Thyroid gland (tissue), 4 donors: ENCODE measurements around the gene TMEM185A. TPM values are rescaled to one million over a fixed set of nuclear protein-coding genes. Genes with fewer than 3 reads are reported as not detected.
"Not testable (repeated sequence)": the region's sequence is repeated elsewhere in the genome, so short reads cannot be mapped to it uniquely, and the experiment has no call there.

Source experiments
- DNase-seq, 2 donors: peaks; one replicate each; pipeline ENCODE4 v3.0.0-alpha.2; 2019
- H3K27ac ChIP-seq, 3 donors: fragments of 200-600 bp; sonication (generic); 1 replicate in 2 of 3; 2 replicates in 1 of 3; pipeline ENCODE4 v1.5.1; 2016 to 2019; ENCODE audit warnings: mild to moderate bottlenecking in 1 of 3, moderate library complexity in 1 of 3
- H3K27me3 ChIP-seq: fragments of 200-600 bp; sonication (generic); one replicate; pipeline ENCODE4 v1.5.1; 2019
- H3K36me3 ChIP-seq, 2 donors: fragments of 200-600 bp; sonication (generic); one replicate each; pipeline ENCODE4 v1.5.1; 2016 to 2019
- H3K4me1 ChIP-seq, 2 donors: fragments of 200-600 bp; sonication (generic); one replicate each; pipeline ENCODE4 v1.5.1; 2017 to 2019
- H3K4me3 ChIP-seq, 3 donors: fragments of 200-600 bp; sonication (generic); replicated peaks in 1 of 3; 1 replicate in 2 of 3; 2 replicates in 1 of 3; pipeline ENCODE4 v1.5.1; 2016; ENCODE audit warnings: mild to moderate bottlenecking in 1 of 3
- H3K9me3 ChIP-seq: fragments of 200-600 bp; sonication (generic); one replicate; pipeline ENCODE4 v1.5.1; 2017
- CTCF ChIP-seq, 6 experiments: fragments of 200-600 bp in 3 of 6; fragments of 450-650 bp in 3 of 6; sonication (generic) in 3 of 6; IDR thresholded peaks; one replicate each; pipeline ENCODE4 v1.5.1; 2016 to 2019; ENCODE audit warnings: antibody characterized with exemption in 6 of 6, mild to moderate bottlenecking in 2 of 6, inconsistent platforms in 1 of 6, moderate library complexity in 1 of 6
- POLR2A ChIP-seq, 2 donors: fragments of 450-650 bp; IDR thresholded peaks; one replicate each; pipeline ENCODE4 v1.6.1; 2017; ENCODE audit warnings: antibody characterized with exemption in 2 of 2, mild to moderate bottlenecking in 2 of 2, moderate library complexity in 1 of 2
- WGBS, 2 donors: methylation state at CpG; one replicate each; pipeline ENCODE4 v1.1.5; 2017; 5-methylcytosine and 5-hydroxymethylcytosine counted together
- intact Hi-C: fragments of 100-400 bp; cut with DNase I; formaldehyde crosslinking; loops from one replicate; pipeline ENCODE4 v1.15.1; 2023
- total RNA-seq, 4 donors: library from RNA; depleted of rRNA; stranded (reverse); fragments of >200 nt; gene quantifications; one replicate each; pipeline ENCODE4 v1.2.3, GENCODE V29; 2016

The TMEM185A gene
- total RNA-seq, 4 donors from 2014 or later: 11.7 to 16.1 (median 13.2) TPM

GRCh38 chrX:149587359-149587758 lies 44.2 kb downstream of the TMEM185A start, which contains the start of gene MAGEA9B:
Gene MAGEA9B (minus strand): TSS chrX:149587459. CDS start chrX:149583179, 4,280 bp downstream.
- H3K4me1 ChIP-seq, DNase-seq, H3K36me3 ChIP-seq, H3K27me3 ChIP-seq, H3K27ac ChIP-seq, H3K4me3 ChIP-seq, H3K9me3 ChIP-seq, intact Hi-C loops: not testable (repeated sequence)
- WGBS, 2 donors: no CpG with 5 or more reads among the region's 12 CpGs

DNA sequence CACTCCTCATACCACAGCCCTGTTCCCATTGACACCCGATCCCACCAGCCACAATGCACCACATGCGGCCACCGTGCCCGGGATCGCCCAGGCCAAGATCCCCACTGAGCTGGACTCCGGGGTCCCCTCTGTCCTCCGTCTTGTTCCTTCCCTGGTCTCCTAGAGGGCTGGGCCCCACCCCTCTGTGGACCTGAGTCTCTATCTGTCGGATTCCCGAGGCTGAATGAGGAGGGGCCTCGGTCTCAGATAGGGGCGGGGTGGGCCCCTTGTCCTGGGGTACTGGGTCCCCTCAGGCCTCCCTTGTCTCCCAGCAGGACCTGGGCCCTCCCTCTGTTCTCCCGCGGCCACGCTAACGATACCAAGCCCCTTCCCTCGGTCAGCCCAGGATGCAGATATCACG lies 46.0 kb downstream of the TMEM185A start:
- H3K27ac ChIP-seq, H3K4me1 ChIP-seq, H3K9me3 ChIP-seq, DNase-seq, intact Hi-C loops, H3K4me3 ChIP-seq, H3K36me3 ChIP-seq, H3K27me3 ChIP-seq: not testable (repeated sequence)
- no CpG with 5 or more reads among the region's 17 CpGs for WGBS, 2 donors

- WGBS, 2 donors: no CpG with 5 or more reads among the region's 1 CpG
- H3K4me1 ChIP-seq, H3K9me3 ChIP-seq, H3K36me3 ChIP-seq, H3K27me3 ChIP-seq, intact Hi-C loops, DNase-seq, H3K4me3 ChIP-seq, H3K27ac ChIP-seq: not testable (repeated sequence)
Observed at GRCh38 chrX:149573456-149573855, 58.1 kb downstream of the TMEM185A start.

GRCh38 chrX:149572743-149573142 lies 58.8 kb downstream of the TMEM185A start:
- peaks cover 0 to 3% of the 10 kb centered on the region in 2 donors for H3K4me1 ChIP-seq
- no peaks in the 10 kb centered on the region for H3K27me3 ChIP-seq
- H3K9me3 ChIP-seq: no peaks in the 10 kb centered on the region
- no peak overlapping the region for H3K27ac ChIP-seq
- no peak for DNase-seq
- no peak overlapping the region for H3K4me3 ChIP-seq
- TF ChIP-seq CTCF (IDR thresholded peaks at IDR 0.05) (no peak), POLR2A (IDR thresholded peaks at IDR 0.05) (no peak)
- intact Hi-C loops: no loop called here
- no peaks in the 10 kb centered on the region for H3K36me3 ChIP-seq
- 20 to 40% methylated on average over 1 of the region's 1 CpG for WGBS, 2 donors

- TF ChIP-seq POLR2A (IDR thresholded peaks at IDR 0.05): no peak
- no peak for TF ChIP-seq CTCF (IDR thresholded peaks at IDR 0.05)
- DNase-seq: no peak
- H3K27ac ChIP-seq: no peak overlapping the region
- intact Hi-C loops: no loop called here
- H3K9me3 ChIP-seq: no peaks in the 10 kb centered on the region
- no peaks in the 10 kb centered on the region for H3K36me3 ChIP-seq
- no peaks in the 10 kb centered on the region for H3K27me3 ChIP-seq
- H3K4me3 ChIP-seq: no peak overlapping the region
- H3K4me1 ChIP-seq: peaks cover 0 to 3% of the 10 kb centered on the region in 2 donors
- WGBS, 2 donors: 82 to 86% methylated on average over 7 of the region's 7 CpGs
Observed at GRCh38 chrX:149571770-149572169, 59.8 kb downstream of the TMEM185A start.

DNA sequence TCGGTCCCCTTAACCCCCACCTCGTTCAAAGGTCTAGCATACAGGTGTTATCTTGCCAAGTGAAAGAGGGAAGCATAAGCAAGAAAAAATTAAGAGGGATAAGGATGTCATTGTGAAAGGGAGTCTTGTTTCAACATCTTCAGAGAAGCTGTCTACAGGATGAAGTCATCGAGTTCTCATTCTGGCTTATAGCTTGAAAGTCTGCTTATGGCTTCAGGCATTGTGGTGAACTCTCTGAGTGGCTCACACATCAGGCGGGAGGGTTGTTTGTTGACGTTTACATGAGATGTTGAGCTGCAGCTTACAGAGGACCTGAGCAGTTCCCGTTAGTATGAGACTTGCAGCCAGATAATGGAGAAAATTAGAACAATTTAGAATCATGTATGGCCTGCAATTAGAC lies 60.9 kb downstream of the TMEM185A start:
- Histone ChIP-seq H3K27me3 (no peaks in the 10 kb centered on the region), H3K27ac (no peak overlapping the region), H3K4me1 (peaks cover 0 to 3% of the 10 kb centered on the region in 2 donors), H3K4me3 (no peak overlapping the region), H3K9me3 (no peaks in the 10 kb centered on the region), H3K36me3 (no peaks in the 10 kb centered on the region)
- WGBS, 2 donors: 72 to 75% methylated on average over 4 to 6 of the region's 6 CpGs
- intact Hi-C loops: no loop called here
- no peak for DNase-seq
- TF ChIP-seq POLR2A (IDR thresholded peaks at IDR 0.05): no peak
- no peak for TF ChIP-seq CTCF (IDR thresholded peaks at IDR 0.05)

GRCh38 chrX:149569770-149570169 lies 61.8 kb downstream of the TMEM185A start:
- Histone ChIP-seq H3K9me3 (no peaks in the 10 kb centered on the region), H3K27me3 (no peaks in the 10 kb centered on the region), H3K4me3 (no peak overlapping the region), H3K27ac (no peak overlapping the region), H3K36me3 (no peaks in the 10 kb centered on the region), H3K4me1 (peaks cover 0 to 3% of the 10 kb centered on the region in 2 donors)
- WGBS, 2 donors: 67 to 83% methylated on average over 1 to 2 of the region's 2 CpGs
- intact Hi-C loops: no loop called here
- no peak for TF ChIP-seq CTCF (IDR thresholded peaks at IDR 0.05)
- TF ChIP-seq POLR2A (IDR thresholded peaks at IDR 0.05): no peak
- DNase-seq: no peak
